ENCODE measurements around the gene TBC1D8. TPM values are rescaled to one million over a fixed set of nuclear protein-coding genes. Genes with fewer than 3 reads are reported as not detected.

The TBC1D8 gene
- total RNA-seq, 1 experiment from 2014 or later: 51.7 TPM

- TF ChIP-seq TP53 (CRISPR knock-in tag; IDR thresholded peaks at IDR 0.05): no peak
Measured at GRCh38 chr2:100977511-100977910, 173.7 kb downstream of the TBC1D8 start (continued).

GRCh38 chr2:100976645-100977391 lies 174.4 kb downstream of the TBC1D8 start:
- Mint-ChIP-seq H3K4me3 (no peak overlapping the region), H3K27ac (no peak overlapping the region), H3K27me3 (ENCODE audit: low read depth) (no peaks in the 10 kb centered on the region), H3K36me3 (no peaks in the 10 kb centered on the region), H3K9me3 (no peaks in the 10 kb centered on the region), H3K4me1 (peaks cover 10% of the 10 kb centered on the region)
- ATAC-seq (no peak), DNase-seq (ENCODE audit: low spot score) (no peak)
- no peak for TF ChIP-seq IRF2 (CRISPR knock-in tag; IDR thresholded peaks at IDR 0.05; ENCODE audit: borderline replicate concordance, low read depth)
- CTCF ChIA-PET: interaction anchor here (0.6 to 1.0 kb wide), 2 partner anchors 8 to 1379 kb away, joined by 4 read pairs; no protein-coding TSS in a partner anchor
- POLR2A ChIA-PET: no interaction called here

- Mint-ChIP-seq H3K36me3 (no peaks in the 10 kb centered on the region), H3K27ac (no peak overlapping the region), H3K4me1 (peaks cover 4% of the 10 kb centered on the region), H3K4me3 (no peak overlapping the region), H3K9me3 (no peaks in the 10 kb centered on the region), H3K27me3 (ENCODE audit: low read depth) (no peaks in the 10 kb centered on the region)
- DNase-seq (ENCODE audit: low spot score) (no peak), ATAC-seq (no peak)
- no peak for TF ChIP-seq CREB1 (CRISPR knock-in tag; IDR thresholded peaks at IDR 0.05)
- TF ChIP-seq USF2 (CRISPR knock-in tag; IDR thresholded peaks at IDR 0.05): no peak
- TF ChIP-seq USF1 (CRISPR knock-in tag; IDR thresholded peaks at IDR 0.05): no peak
- TF ChIP-seq CTCF (IDR thresholded peaks at IDR 0.05): no peak
- TF ChIP-seq ZNF121 (CRISPR knock-in tag; IDR thresholded peaks at IDR 0.05): no peak
- TF ChIP-seq IRF2 (CRISPR knock-in tag; IDR thresholded peaks at IDR 0.05; ENCODE audit: borderline replicate concordance, low read depth): no peak
- no peak for TF ChIP-seq ZNF671 (CRISPR knock-in tag; IDR thresholded peaks at IDR 0.05)
- no peak for TF ChIP-seq EMX1 (CRISPR knock-in tag; IDR thresholded peaks at IDR 0.05)
- TF ChIP-seq PREB (CRISPR knock-in tag; IDR thresholded peaks at IDR 0.05; ENCODE audit: borderline replicate concordance): no peak
- TF ChIP-seq ZNF232 (CRISPR knock-in tag; IDR thresholded peaks at IDR 0.05): no peak
- no peak for TF ChIP-seq ATF6 (CRISPR knock-in tag; IDR thresholded peaks at IDR 0.05)
- TF ChIP-seq ZNF416 (CRISPR knock-in tag; IDR thresholded peaks at IDR 0.05): no peak
- no peak for TF ChIP-seq ZNF532 (CRISPR knock-in tag; IDR thresholded peaks at IDR 0.05; ENCODE audit: borderline replicate concordance)
- no peak for TF ChIP-seq ZBTB21 (CRISPR knock-in tag; IDR thresholded peaks at IDR 0.05; ENCODE audit: borderline replicate concordance)
- TF ChIP-seq CBFB (CRISPR knock-in tag; IDR thresholded peaks at IDR 0.05; ENCODE audit: low read depth): no peak
- no peak for TF ChIP-seq ZNF423 (CRISPR knock-in tag; IDR thresholded peaks at IDR 0.05)
- TF ChIP-seq ZSCAN18 (CRISPR knock-in tag; IDR thresholded peaks at IDR 0.05): no peak
- no peak for TF ChIP-seq SMAD3 (CRISPR knock-in tag; IDR thresholded peaks at IDR 0.05; ENCODE audit: borderline replicate concordance)
- ChIA-PET CTCF (interaction anchor here (1.0 kb wide), 1 partner anchor 9 kb away, joined by 4 read pairs; no protein-coding TSS in a partner anchor), POLR2A (no interaction called here)
Measured at GRCh38 chr2:100976061-100976460, 175.1 kb downstream of the TBC1D8 start.
